NCI-H2107 treated with DMSO at 0.1 percent for 48 hours (cell line): ENCODE measurements around the gene TUBA1A.
"Not testable (repeated sequence)": the region's sequence is repeated elsewhere in the genome, so short reads cannot be mapped to it uniquely, and the experiment has no call there.

ENCODE experiments used
- DNase-seq: peaks from one replicate; lab custom pipeline; 2025; ENCODE audit not compliant: unreplicated experiment; lab: John Stamatoyannopoulos, UW

The TUBA1A gene

GRCh38 chr12:49201595-49202295 is 12.9 kb upstream of the TUBA1A start:
- peak; percentile 95 for DNase-seq

GRCh38 chr12:49200919-49201594 is 12.2 kb upstream of the TUBA1A start:
- peak; percentile 98 for DNase-seq

GRCh38 chr12:49198431-49199155 is 9.7 kb upstream of the TUBA1A start:
- peak; percentile 67 for DNase-seq

GRCh38 chr12:49197256-49197655 is 8.4 kb upstream of the TUBA1A start:
- DNase-seq: no peak

- no peak for DNase-seq
Measured at GRCh38 chr12:49195736-49196135, 6.9 kb upstream of the TUBA1A start.

- DNase-seq: not testable (repeated sequence)
Measured at GRCh38 chr12:49193746-49194145, 4.9 kb upstream of the TUBA1A start.

- DNase-seq: not testable (repeated sequence)
Measured at GRCh38 chr12:49191498-49191897, 2.6 kb upstream of the TUBA1A start.

GRCh38 chr12:49190974-49191373 is 2.1 kb upstream of the TUBA1A start:
- peak; percentile 81 for DNase-seq

- peak; percentile 83 for DNase-seq
Measured at GRCh38 chr12:49189731-49190716, 1.1 kb upstream of the TUBA1A start.

GRCh38 chr12:49188201-49188915 is 522 bp downstream of the TUBA1A start:
- DNase-seq: peak; percentile 61

GRCh38 chr12:49187184-49187583 is 1.7 kb downstream of the TUBA1A start:
- peak; percentile 76 for DNase-seq

GRCh38 chr12:49186307-49186706 is 2.6 kb downstream of the TUBA1A start:
- not testable (repeated sequence) for DNase-seq

- not testable (repeated sequence) for DNase-seq
Measured at GRCh38 chr12:49184697-49185096, 4.2 kb downstream of the TUBA1A start.

GRCh38 chr12:49183214-49183950 is 5.5 kb downstream of the TUBA1A start:
- DNase-seq: not testable (repeated sequence)

GRCh38 chr12:49174218-49174617 is 14.7 kb downstream of the TUBA1A start:
- DNase-seq: no peak

GRCh38 chr12:49170924-49171323 is 18.0 kb downstream of the TUBA1A start:
- no peak for DNase-seq

- DNase-seq: no peak
Measured at GRCh38 chr12:49165114-49165513, 23.8 kb downstream of the TUBA1A start.

GRCh38 chr12:49161901-49162300 is 27.0 kb downstream of the TUBA1A start:
- DNase-seq: not testable (repeated sequence)

- DNase-seq: no peak
Measured at GRCh38 chr12:49161092-49161795, 27.6 kb downstream of the TUBA1A start.
